GM18867 (cell line): ENCODE results near the gene ABHD2.
"Not testable (repeated sequence)": the region's sequence is repeated elsewhere in the genome, so short reads cannot be mapped to it uniquely, and the experiment has no call there.

Experiments used
- ATAC-seq: cut with Tn5 transposase; IDR thresholded peaks from one replicate; pipeline ENCODE4 v1.9.1; 2021; ENCODE audit warnings: mild to moderate bottlenecking, moderate library complexity; ENCODE audit not compliant: unreplicated experiment

The ABHD2 gene

GRCh38 chr15:89087830-89088604 lies at the start of gene ABHD2:
TSS of gene ABHD2 (plus strand) at chr15:89088456. CDS start at chr15:89116328, 27,872 bp downstream.
- ATAC-seq: peak; percentile 96

- ATAC-seq: no peak
These were observed 49.1 kb upstream of the ABHD2 start for GRCh38 chr15:89039142-89039541.

DNA sequence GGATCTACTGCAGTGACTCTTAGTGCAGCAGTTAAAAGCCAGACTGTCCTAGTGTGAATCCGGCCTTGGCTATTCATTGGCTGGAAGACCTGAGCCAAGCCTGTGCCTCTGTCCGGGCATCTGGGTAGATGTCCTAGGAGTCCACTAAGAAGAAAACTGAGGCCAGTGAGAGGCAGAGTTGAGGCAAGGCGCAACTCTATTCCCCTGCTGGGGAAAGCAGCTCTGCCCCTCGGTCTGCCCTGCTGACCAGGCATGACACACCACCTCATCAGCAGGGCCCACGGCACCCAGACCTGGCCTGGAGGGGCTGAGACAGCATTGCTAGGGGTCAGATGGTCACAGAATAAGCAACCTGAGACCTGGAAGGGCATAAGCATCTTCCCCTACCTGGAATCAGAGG lies 46.7 kb upstream of the ABHD2 start:
- no peak for ATAC-seq

DNA sequence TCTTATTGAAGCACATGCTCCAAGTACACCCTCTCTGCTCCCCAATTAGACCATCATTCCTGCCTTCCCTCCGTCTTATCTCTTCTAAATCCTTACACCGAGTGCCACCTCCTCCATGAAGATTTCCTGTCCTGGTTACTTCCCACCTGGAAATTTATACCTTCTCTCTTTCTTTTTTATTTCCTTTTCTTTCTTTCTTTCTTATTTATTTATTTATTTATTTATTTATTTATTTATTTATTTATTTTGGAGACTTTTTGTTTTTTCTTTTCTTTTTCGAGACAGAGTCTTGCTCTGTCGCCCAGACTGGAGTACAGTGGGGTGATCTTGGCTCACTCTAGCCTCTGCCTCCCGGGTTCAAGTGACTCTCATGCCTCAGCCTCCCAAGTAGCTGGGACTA lies 45.9 kb upstream of the ABHD2 start:
- ATAC-seq: no peak

- no peak for ATAC-seq
These were observed 44.9 kb upstream of the ABHD2 start for GRCh38 chr15:89043031-89044002.

DNA sequence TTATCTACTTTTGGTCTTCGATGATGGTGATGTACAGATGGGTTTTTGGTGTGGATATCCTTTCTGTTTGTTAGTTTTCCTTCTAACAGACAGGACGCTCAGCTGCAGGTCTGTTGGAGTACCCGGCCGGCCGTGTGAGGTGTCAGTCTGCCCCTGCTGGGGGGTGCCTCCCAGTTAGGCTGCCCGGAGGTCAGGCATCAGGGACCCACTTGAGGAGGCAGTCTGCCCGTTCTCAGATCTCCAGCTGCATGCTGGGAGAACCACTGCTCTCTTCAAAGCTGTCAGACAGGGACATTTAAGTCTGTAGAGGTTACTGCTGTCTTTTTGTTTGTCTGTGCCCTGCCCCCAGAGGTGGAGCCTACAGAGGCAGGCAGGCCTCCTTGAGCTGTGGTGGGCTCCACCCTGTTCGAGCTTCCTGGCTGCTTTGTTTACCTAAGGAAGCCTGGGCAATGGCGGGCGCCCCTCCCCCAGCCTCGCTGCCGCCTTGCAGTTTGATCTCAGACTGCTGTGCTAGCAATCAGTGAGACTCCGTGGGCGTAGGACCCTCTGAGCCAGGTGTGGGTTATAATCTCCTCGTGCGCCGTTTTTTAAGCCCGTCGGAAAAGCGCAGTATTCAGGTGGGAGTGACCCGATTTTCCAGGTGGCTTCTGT lies 39.1 kb upstream of the ABHD2 start:
- not testable (repeated sequence) for ATAC-seq

GRCh38 chr15:89051875-89052274 lies 36.4 kb upstream of the ABHD2 start:
- no peak for ATAC-seq

GRCh38 chr15:89052474-89052873 lies 35.8 kb upstream of the ABHD2 start:
- ATAC-seq: no peak

DNA sequence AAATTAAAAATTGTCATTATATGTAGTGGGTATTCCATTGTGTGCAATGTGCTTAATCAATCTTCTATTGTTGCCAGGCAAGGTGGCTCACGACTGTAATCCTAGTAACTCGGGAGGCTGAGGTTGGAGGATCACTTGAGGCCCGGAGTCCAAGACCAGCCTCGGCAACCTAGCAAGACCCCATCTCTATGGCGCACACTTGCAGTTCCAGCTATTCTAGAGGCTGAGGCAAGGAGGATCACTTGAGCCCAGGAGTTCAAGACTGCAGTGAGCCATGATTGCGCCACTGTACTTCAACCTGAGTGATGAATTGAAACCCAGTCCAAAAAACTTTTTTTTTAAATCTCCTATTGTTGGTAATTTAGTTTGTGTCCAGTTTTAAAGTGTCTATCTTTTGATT lies 33.4 kb upstream of the ABHD2 start:
- no peak for ATAC-seq

GRCh38 chr15:89057506-89058133 lies 30.6 kb upstream of the ABHD2 start:
- ATAC-seq: no peak

GRCh38 chr15:89058376-89058775 lies 29.9 kb upstream of the ABHD2 start:
- no peak for ATAC-seq

DNA sequence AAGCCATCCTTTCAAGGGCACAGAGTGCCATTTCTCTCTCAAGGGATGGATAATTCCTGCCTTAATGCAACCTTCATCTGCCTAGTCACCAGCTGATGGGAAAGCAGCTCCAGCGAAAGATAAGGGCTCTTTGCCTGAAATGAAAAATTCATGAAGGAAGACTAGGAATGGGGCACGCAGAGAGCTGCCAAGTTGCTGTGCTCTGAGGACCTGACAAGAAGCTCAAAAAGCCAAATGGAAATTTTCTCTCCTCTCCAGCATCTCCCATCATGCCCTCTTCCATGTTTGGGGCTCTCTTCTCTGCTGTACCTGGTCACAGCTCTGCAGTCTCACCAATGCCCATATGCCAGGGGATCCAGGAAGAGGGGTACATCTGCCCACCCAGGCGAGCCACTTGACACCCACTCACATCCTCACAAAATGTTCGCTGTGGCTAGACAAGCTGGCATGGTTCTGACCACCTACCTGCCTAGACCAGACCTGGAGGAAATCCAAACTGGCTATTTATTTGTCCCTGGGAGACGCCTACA lies 29.3 kb upstream of the ABHD2 start:
- no peak for ATAC-seq

DNA sequence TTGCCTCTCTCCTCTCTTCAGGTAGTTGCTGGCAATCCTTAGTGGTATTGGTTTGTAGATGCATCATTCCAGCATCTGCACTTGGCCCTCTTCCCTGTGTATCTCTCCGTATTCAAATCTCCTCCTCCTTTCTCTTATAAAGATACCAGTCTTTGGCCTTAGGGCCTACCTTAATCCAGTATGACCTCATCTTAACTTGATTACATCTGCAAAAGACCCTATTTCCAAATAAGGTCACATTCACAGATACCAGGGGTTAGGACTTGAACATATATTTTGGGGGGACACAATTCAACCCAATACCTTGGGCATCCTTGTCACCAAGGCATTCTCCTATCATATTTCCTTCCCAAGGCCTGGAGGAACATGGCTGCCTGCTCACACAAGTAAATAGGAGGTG lies 22.0 kb upstream of the ABHD2 start:
- ATAC-seq: no peak

- peak; percentile 34 for ATAC-seq
These were observed 20.5 kb upstream of the ABHD2 start for GRCh38 chr15:89067751-89068150.

DNA sequence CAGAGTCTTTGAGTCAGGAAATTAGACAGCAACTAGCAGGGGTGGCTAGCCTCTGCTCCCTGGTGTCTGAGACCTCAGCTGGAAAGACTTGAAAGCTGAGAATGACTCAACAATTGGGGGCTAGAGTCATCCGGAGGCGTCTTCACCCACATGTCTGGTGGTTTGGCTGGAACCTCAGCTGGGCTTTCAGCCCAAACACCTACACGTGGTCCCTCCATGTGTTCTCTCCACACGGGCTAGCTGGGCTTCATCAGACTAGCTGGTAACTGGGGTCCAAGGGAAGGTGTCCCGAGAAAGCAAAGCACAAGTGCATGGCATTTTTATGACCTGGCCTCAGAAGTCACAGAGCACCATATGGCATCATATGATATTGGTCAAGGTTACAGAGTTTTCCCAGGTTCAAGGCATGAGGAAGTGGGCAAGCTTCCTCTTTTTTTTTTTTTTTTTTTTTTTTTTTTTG lies 19.9 kb upstream of the ABHD2 start:
- peak; percentile 78 for ATAC-seq

GRCh38 chr15:89070197-89071124 lies 17.8 kb upstream of the ABHD2 start:
- ATAC-seq: no peak

DNA sequence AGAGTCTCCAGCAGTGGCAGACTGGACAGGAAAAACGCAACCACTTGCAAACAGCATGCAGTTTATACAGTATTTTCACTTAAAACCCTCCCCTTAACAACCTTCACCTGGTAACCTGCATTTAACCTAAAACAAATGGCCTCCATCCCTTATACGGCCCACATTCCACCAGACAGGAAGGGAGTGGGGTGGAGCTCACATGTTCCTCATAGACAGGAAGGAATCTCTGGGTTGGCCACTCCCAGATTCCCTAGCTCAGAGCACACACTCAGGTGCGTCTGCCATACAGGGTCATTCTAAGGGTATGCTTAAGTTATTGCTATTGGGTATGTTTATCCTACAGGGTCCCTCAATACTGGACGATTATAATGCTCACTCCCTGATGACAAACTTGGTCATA lies 16.8 kb upstream of the ABHD2 start:
- ATAC-seq: no peak

DNA sequence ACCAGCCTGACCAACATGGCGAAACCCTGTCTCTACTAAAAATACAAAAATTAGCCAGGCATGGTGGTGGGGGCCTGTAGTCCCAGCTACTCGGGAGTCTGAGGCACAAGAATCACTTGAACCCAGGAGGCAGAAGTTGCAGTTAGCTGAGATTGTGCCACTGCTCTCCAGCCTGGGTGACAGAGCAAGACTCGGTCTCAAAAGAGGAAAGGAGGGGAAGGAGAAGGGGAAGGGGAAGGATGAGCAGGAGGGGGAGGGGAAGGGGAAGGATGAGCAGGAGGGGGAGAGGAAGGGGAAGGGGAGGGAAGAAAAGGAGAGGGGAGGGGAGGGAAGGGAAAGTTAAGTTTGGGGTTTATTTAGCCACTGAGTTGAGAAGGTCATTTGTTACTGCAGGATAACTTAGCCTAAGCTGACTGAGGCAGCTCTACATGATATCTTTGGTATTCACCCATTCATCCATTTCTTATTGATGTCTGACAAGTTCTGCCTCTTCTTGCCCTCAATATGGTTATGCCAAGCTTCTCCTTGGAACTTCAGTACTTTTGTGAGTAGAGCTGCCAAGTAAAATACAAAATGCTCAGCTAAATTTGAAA lies 15.9 kb upstream of the ABHD2 start:
- ATAC-seq: no peak

- ATAC-seq: no peak
These were observed 13.7 kb upstream of the ABHD2 start for GRCh38 chr15:89074402-89075012.
